PC-9 (cell line): ENCODE results near the gene ADAP1. TPM values are rescaled to one million over a fixed set of nuclear protein-coding genes. Genes with fewer than 3 reads are reported as not detected.

Experiments
- BruUV-seq: library from RNA; stranded (reverse); fragments of 400-500 nt; replicated peaks from 2 replicates; lab custom pipeline; 2021; lab: Mats Ljungman, UMichigan
- CTCF ChIA-PET: fragments of 300-600 bp; sonication (Branson Sonifier 250); formaldehyde crosslinking; loops from one replicate; lab custom pipeline; 2022; ENCODE audit warnings: antibody characterized with exemption; lab: Charles Lee
- POLR2A ChIA-PET: fragments of 300-600 bp; sonication (Branson Sonifier 250); formaldehyde crosslinking; loops from one replicate; lab custom pipeline; 2022; ENCODE audit warnings: antibody characterized with exemption; ENCODE audit not compliant: unreplicated experiment; lab: Charles Lee
- DNase-seq, 2 experiments: peaks; one replicate each; pipeline versions ENCODE4 v3.0.0 to v3.0.0-alpha.2; 2015 to 2022; ENCODE audit warnings: mixed read lengths in 1 of 2
- H2AFZ ChIP-seq: fragments of 200-600 bp; sonication (generic); 2 replicates; pipeline ENCODE4 v1.8.1; 2017; ENCODE audit warnings: antibody characterized with exemption
- H3F3A ChIP-seq: fragments of 200-600 bp; sonication (generic); 2 replicates; pipeline ENCODE4 v1.8.1; 2017; ENCODE audit warnings: antibody characterized with exemption, mild to moderate bottlenecking, low read depth; ENCODE audit not compliant: insufficient read depth
- H3K27ac ChIP-seq: fragments of 200-600 bp; sonication (generic); 2 replicates; pipeline ENCODE4 v1.6.1; 2016; ENCODE audit warnings: mixed run types
- H3K27me3 ChIP-seq: fragments of 200-600 bp; sonication (generic); 2 replicates; pipeline ENCODE4 v1.6.1; 2016; ENCODE audit warnings: low read depth, mixed run types; ENCODE audit not compliant: insufficient read depth
- H3K36me3 ChIP-seq: fragments of 200-600 bp; sonication (generic); 2 replicates; pipeline ENCODE4 v1.6.1; 2016; ENCODE audit warnings: low read depth, mixed run types
- H3K4me1 ChIP-seq: fragments of 200-600 bp; sonication (generic); replicated peaks from 2 replicates; pipeline ENCODE4 v1.6.1; 2016; ENCODE audit warnings: mixed run types; ENCODE audit not compliant: insufficient read depth
- H3K4me2 ChIP-seq: fragments of 200-600 bp; sonication (generic); 2 replicates; pipeline ENCODE4 v1.6.1; 2017; ENCODE audit warnings: mixed run types
- H3K4me3 ChIP-seq: fragments of 200-600 bp; sonication (generic); 2 replicates; pipeline ENCODE4 v1.6.1; 2016; ENCODE audit warnings: mixed run types
- H3K79me2 ChIP-seq: fragments of 200-600 bp; sonication (generic); 2 replicates; pipeline ENCODE4 v1.6.1; 2017; ENCODE audit warnings: low read depth, mixed run types
- H3K9me2 ChIP-seq: fragments of 200-600 bp; sonication (generic); 2 replicates; pipeline ENCODE4 v1.8.1; 2017; ENCODE audit warnings: mild to moderate bottlenecking; ENCODE audit not compliant: insufficient read depth
- H3K9me3 ChIP-seq: fragments of 200-600 bp; sonication (generic); 2 replicates; pipeline ENCODE4 v1.8.1; 2016; ENCODE audit warnings: low read depth; ENCODE audit not compliant: insufficient read depth
- H4K20me1 ChIP-seq: fragments of 200-600 bp; sonication (generic); 2 replicates; pipeline ENCODE4 v1.8.1; 2017; ENCODE audit not compliant: insufficient read depth
- CTCF ChIP-seq: fragments of 200-600 bp; sonication (generic); conservative IDR thresholded peaks from 2 replicates; pipeline ENCODE4 v1.6.1; 2017; ENCODE audit warnings: mixed run types, antibody characterized with exemption, mild to moderate bottlenecking, moderate library complexity
- EZH2 ChIP-seq: fragments of 200-600 bp; sonication (generic); IDR thresholded peaks from 2 replicates; pipeline ENCODE4 v1.8.0; 2017; ENCODE audit warnings: antibody characterized with exemption, low read depth
- intact Hi-C: fragments of 100-400 bp; cut with micrococcal nuclease; formaldehyde crosslinking; loops from one replicate; pipeline ENCODE4 v1.10.0; 2022; ENCODE audit not compliant: unreplicated experiment
- total RNA-seq: library from RNA; stranded (reverse); gene quantifications from 2 replicates; pipeline ENCODE4 v1.2.3, GENCODE V29; 2021

Gene ADAP1
- total RNA-seq, 1 experiment from 2014 or later: 73.9 TPM

GRCh38 chr7:988963-989529 is 34.6 kb upstream of the ADAP1 start:
- TF ChIP-seq CTCF (no peak), EZH2 (no peak)
- Histone ChIP-seq H3K36me3 (no peaks in the 10 kb centered on the region), H3K9me3 (no peaks in the 10 kb centered on the region), H3K4me2 (no peak overlapping the region), H4K20me1 (peaks cover 6% of the 10 kb centered on the region; the same call in 1 of the 2 replicates), H3K9me2 (no peaks in the 10 kb centered on the region), H3K27ac (no peak overlapping the region), H3F3A (peaks cover 11% of the 10 kb centered on the region; the same call in 1 of the 2 replicates), H3K79me2 (no peaks in the 10 kb centered on the region), H3K4me1 (no peaks in the 10 kb centered on the region), H3K4me3 (no peak overlapping the region), H3K27me3 (no peaks in the 10 kb centered on the region), H2AFZ (no peak overlapping the region)
- CTCF ChIA-PET: interaction anchor here (0.7 kb wide), 1 partner anchor 188 kb away, joined by 3 read pairs; no protein-coding TSS in a partner anchor
- POLR2A ChIA-PET: interaction anchor here (0.8 kb wide), 1 partner anchor 147 kb away, joined by 4 read pairs; no protein-coding TSS in a partner anchor
- no TSS peak for BruUV-seq
- intact Hi-C loops: loop anchor here (1.0 kb wide), 1 partner anchor 40 kb away; no protein-coding TSS in a partner anchor
- DNase-seq: no peak

- H3K27me3 ChIP-seq: no peaks in the 10 kb centered on the region
- no peaks in the 10 kb centered on the region for H3K9me2 ChIP-seq
- no peaks in the 10 kb centered on the region for H3K4me1 ChIP-seq
- peaks cover 6% of the 10 kb centered on the region; the same call in 1 of the 2 replicates for H4K20me1 ChIP-seq
- POLR2A ChIA-PET: interaction anchor here (0.5 to 0.8 kb wide), 4 partner anchors 87 to 451 kb away, joined by 3 to 5 read pairs (median 4); no protein-coding TSS in a partner anchor
- peaks cover 11% of the 10 kb centered on the region; the same call in 1 of the 2 replicates for H3F3A ChIP-seq
- H2AFZ ChIP-seq: no peak overlapping the region
- CTCF ChIA-PET: interaction anchor here (0.6 to 0.7 kb wide), 2 partner anchors 189 to 202 kb away, joined by 3 read pairs; no protein-coding TSS in a partner anchor
- H3K9me3 ChIP-seq: no peaks in the 10 kb centered on the region
- no peak overlapping the region for H3K27ac ChIP-seq
- H3K79me2 ChIP-seq: no peaks in the 10 kb centered on the region
- peak in 1 of 2 experiments; percentile 70 for DNase-seq
- TF ChIP-seq CTCF: no peak
- BruUV-seq: no TSS peak
- H3K4me2 ChIP-seq: peak overlapping the region; percentile 42; the same call in 1 of the 2 replicates
- H3K4me3 ChIP-seq: no peak overlapping the region
- intact Hi-C loops: loop anchor here (1.0 kb wide), 1 partner anchor 39 kb away; no protein-coding TSS in a partner anchor
- H3K36me3 ChIP-seq: no peaks in the 10 kb centered on the region
These were observed 34.0 kb upstream of the ADAP1 start for GRCh38 chr7:988426-988911.

- TF ChIP-seq EZH2: no peak
- no peak for TF ChIP-seq CTCF
- H3K4me3 ChIP-seq: no peak overlapping the region
- H3K4me1 ChIP-seq: no peaks in the 10 kb centered on the region
- no TSS peak for BruUV-seq
- no peaks in the 10 kb centered on the region for H3K79me2 ChIP-seq
- H3K36me3 ChIP-seq: no peaks in the 10 kb centered on the region
- peaks cover 11% of the 10 kb centered on the region; the same call in 1 of the 2 replicates for H3F3A ChIP-seq
- no peaks in the 10 kb centered on the region for H3K9me3 ChIP-seq
- H2AFZ ChIP-seq: no peak overlapping the region
- no peaks in the 10 kb centered on the region for H3K9me2 ChIP-seq
- H3K4me2 ChIP-seq: peak overlapping the region; percentile 42; the same call in 1 of the 2 replicates
- H3K27me3 ChIP-seq: no peaks in the 10 kb centered on the region
- no peak overlapping the region for H3K27ac ChIP-seq
- intact Hi-C loops: loop anchor here (1.0 kb wide), 1 partner anchor 39 kb away; no protein-coding TSS in a partner anchor
- DNase-seq: no peak
- ChIA-PET POLR2A (interaction anchor here (0.5 to 0.6 kb wide), 3 partner anchors 88 to 450 kb away, joined by 3 to 5 read pairs (median 3); no protein-coding TSS in a partner anchor), CTCF (interaction anchor here (0.6 kb wide), 1 partner anchor 202 kb away, joined by 3 read pairs; no protein-coding TSS in a partner anchor)
- H4K20me1 ChIP-seq: 0 out of 2 replicates have a peak, but pooled peaks cover 6% of the 10 kb centered on the region
These were observed 33.4 kb upstream of the ADAP1 start for GRCh38 chr7:987909-988308.
